Esophagus (tissue), 2 donors: ENCODE data around the gene RPL29. TPM values are rescaled to one million over a fixed set of nuclear protein-coding genes. Genes with fewer than 3 reads are reported as not detected.

ENCODE experiments used
- H3K27ac ChIP-seq, 2 donors: one replicate each; pipeline ENCODE4 v1.5.1; 2013; ENCODE audit warnings: low read depth in 2 of 2, mild to moderate bottlenecking in 2 of 2, inconsistent platforms in 1 of 2, low read length in 1 of 2, moderate library complexity in 1 of 2
- H3K27me3 ChIP-seq, 2 donors: one replicate each; pipeline ENCODE4 v1.6.1; 2013; ENCODE audit warnings: low read length in 2 of 2, control low read depth in 1 of 2, mild to moderate bottlenecking in 1 of 2; ENCODE audit not compliant: insufficient read depth in 2 of 2, control insufficient read depth in 1 of 2
- H3K36me3 ChIP-seq, 2 donors: one replicate each; pipeline ENCODE4 v1.6.1; 2013; ENCODE audit warnings: low read length in 1 of 2; ENCODE audit not compliant: control insufficient read depth in 2 of 2, insufficient read depth in 2 of 2
- H3K4me1 ChIP-seq, 2 donors: one replicate each; pipeline ENCODE4 v1.6.1; 2013; ENCODE audit warnings: low read length in 1 of 2; ENCODE audit not compliant: control insufficient read depth in 2 of 2, insufficient read depth in 2 of 2
- H3K4me3 ChIP-seq, 2 donors: one replicate each; pipeline ENCODE4 v1.5.1; 2013; ENCODE audit warnings: low read length in 2 of 2, mild to moderate bottlenecking in 2 of 2, low read depth in 1 of 2, moderate library complexity in 1 of 2
- H3K9me3 ChIP-seq, 2 donors: one replicate each; pipeline ENCODE4 v1.6.1; 2013; ENCODE audit warnings: mild to moderate bottlenecking in 2 of 2, low read depth in 1 of 2, low read length in 1 of 2, moderate library complexity in 1 of 2; ENCODE audit not compliant: control insufficient read depth in 2 of 2, insufficient read depth in 1 of 2
- WGBS, 2 donors: extraction: QIAGEN DNeasy Blood & Tissue Kit; methylation state at CpG; one replicate each; pipeline ENCODE4 v1.1.7; 2013; 5-methylcytosine and 5-hydroxymethylcytosine counted together
- polyA plus RNA-seq, 2 donors: library from polyadenylated mRNA; stranded (reverse); fragments of 200-250 nt; gene quantifications; one replicate each; pipeline ENCODE4 v1.2.3, GENCODE V29; 2013
- donor health status: healthy with polysubstance abuse.
- donor health status: Bipolar disorder and iron deficiency.

RPL29 gene
- polyA plus RNA-seq, 2 donors: 2,351 to 2,556 TPM

DNA sequence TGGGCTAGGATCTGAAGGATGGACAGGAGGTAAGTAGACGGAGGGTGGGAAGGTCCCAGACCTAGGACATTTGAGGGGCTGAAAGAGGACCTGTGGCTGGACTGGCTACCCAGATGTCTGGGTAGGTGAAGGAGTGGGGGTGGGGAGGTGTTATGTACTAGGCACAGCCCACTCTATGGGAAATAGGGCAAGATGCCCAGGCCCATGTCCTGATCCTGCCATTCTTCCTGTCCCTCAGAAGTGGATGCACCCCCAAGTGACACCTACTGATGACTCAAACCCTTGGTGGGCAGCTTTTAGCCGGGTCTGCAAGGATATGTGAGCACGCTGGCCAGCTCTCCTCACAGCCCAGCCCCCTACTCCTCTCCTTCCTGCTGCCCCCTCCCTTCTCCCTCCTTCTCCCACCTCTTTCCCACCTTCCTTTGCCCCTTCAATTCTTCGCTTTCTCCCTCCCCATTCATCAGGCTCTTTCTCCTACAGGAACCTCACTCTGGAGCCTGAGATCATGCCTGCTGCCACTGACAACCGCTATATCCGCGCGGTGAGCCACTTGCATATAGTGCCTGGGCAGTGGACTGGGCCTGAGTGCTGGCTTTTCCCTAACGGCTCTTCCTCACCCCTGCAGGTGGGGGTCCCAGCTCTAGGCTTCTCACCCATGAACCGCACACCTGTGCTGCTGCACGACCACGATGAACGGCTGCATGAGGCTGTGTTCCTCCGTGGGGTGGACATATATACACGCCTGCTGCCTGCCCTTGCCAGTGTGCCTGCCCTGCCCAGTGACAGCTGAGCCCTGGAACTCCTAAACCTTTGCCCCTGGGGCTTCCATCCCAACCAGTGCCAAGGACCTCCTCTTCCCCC lies 7.2 kb downstream of the RPL29 start:
- peaks cover 0 to 4% of the 10 kb centered on the region in 2 donors for H3K4me1 ChIP-seq
- peaks cover 0 to 12% of the 10 kb centered on the region in 2 donors for H3K36me3 ChIP-seq
- H3K27me3 ChIP-seq: no peaks in the 10 kb centered on the region
- no peak overlapping the region for H3K4me3 ChIP-seq
- H3K27ac ChIP-seq: no peak overlapping the region
- 73 to 74% methylated on average over 15 of the region's 15 CpGs for WGBS, 2 donors
- no peaks in the 10 kb centered on the region for H3K9me3 ChIP-seq

DNA sequence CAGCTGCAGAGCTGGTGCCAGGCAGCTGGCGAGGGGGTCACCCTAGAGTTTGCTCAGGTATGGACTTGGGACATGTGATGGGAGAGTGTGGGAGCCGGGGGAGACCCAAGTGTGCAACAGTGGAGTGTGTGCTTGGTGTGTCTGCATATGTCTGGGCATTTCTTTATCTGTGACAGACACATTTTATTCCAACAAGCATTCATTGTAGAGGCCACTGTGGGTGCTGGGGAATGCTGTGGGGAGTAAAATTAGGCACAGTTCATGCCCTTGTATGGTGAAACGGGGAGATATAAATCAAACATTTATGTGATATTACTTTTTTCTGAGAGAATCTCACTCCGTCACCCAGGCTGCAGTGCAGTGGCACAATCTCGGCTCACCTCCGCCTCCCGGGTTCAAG lies 8.1 kb downstream of the RPL29 start:
- H3K4me1 ChIP-seq: peaks cover 3 to 8% of the 10 kb centered on the region in 2 donors
- WGBS, 2 donors: 89 to 91% methylated on average over 7 of the region's 7 CpGs
- no peaks in the 10 kb centered on the region for H3K27me3 ChIP-seq
- no peak overlapping the region for H3K27ac ChIP-seq
- H3K4me3 ChIP-seq: no peak overlapping the region
- H3K9me3 ChIP-seq: no peaks in the 10 kb centered on the region
- peaks cover 0 to 7% of the 10 kb centered on the region in 2 donors for H3K36me3 ChIP-seq

DNA sequence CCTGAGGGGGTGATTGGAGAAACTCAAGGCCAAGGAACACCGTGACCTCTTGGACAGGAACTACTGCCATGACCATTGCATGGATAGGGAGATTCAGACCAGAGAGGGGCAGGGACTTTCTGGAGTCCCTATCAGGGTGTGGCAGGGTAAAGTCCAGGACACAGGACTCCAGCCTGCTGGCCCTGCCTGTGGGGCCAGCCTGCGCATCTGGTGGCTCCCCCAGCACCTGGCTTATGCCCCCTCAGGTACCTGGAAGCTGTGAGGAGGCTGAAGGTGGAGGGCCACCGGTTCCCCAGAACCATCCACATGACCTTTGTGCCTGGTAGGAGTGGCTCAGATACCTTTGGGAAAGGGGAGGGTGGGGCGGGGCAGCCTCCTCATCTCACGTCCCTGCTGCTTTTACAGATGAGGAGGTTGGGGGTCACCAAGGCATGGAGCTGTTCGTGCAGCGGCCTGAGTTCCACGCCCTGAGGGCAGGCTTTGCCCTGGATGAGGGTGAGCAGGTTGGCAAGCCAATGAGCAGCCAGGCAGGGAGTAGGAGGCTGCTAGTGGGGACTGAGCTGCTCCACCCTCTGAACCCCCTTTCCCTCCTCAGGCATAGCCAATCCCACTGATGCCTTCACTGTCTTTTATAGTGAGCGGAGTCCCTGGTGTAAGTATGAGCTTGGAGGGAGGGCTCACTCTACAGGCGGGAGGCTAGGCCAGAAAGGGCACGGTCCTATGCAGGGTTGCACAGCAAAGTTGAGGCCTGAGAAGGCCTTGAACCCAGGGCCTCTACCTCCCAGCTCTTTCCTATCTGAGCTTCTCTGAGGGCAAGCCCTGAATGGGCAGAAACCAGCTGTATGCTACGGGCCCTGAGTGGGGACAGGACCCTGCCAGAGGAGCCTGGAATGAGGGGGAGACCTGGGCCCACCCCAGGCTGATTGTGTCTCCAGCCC lies 9.4 kb downstream of the RPL29 start:
- H3K36me3 ChIP-seq: no peaks in the 10 kb centered on the region
- H3K4me3 ChIP-seq: no peak overlapping the region
- WGBS, 2 donors: 75 to 80% methylated on average over 12 of the region's 12 CpGs
- no peak overlapping the region for H3K27ac ChIP-seq
- H3K9me3 ChIP-seq: no peaks in the 10 kb centered on the region
- peaks cover 6 to 11% of the 10 kb centered on the region in 2 donors for H3K4me1 ChIP-seq
- no peaks in the 10 kb centered on the region for H3K27me3 ChIP-seq

DNA sequence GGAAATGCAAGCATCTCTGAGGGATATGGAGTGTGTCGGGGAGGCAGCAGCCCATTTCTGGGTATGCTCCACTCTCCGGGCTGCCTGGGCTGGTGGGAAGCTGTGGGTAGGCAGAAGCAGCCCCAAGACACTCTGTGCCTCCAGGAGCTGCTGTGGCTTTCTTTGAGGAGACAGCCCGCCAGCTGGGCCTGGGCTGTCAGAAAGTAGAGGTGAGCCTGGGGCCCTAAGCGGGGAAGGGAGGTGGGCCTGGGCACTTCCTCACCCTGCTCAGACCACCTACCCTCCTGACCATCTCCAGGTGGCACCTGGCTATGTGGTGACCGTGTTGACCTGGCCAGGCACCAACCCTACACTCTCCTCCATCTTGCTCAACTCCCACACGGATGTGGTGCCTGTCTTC lies 10.6 kb downstream of the RPL29 start:
- H3K27ac ChIP-seq: no peak overlapping the region
- WGBS, 2 donors: 83 to 89% methylated on average over 6 of the region's 6 CpGs
- peaks cover 0 to 2% of the 10 kb centered on the region in 2 donors for H3K36me3 ChIP-seq
- H3K4me3 ChIP-seq: no peak overlapping the region
- H3K27me3 ChIP-seq: no peaks in the 10 kb centered on the region
- H3K4me1 ChIP-seq: peaks cover 6 to 14% of the 10 kb centered on the region in 2 donors
- no peaks in the 10 kb centered on the region for H3K9me3 ChIP-seq

DNA sequence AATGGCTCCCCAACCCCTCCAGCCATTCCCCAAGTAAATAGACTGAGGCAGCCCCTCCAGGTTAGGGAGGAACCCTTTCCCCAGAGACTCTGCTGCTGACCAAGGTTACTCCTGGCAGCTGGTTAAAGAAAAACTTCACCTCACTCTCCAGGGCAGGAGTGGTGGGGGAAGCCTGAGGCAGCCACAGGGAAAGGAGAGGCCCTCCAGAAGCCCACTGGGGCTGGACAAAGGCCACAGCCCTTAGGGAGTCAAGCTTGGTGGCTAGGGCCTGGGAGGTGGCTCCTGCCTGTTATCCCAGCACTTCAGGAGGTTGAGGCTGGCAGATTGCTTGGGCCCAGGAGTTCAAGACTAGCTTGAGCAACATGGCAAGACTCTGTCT lies 11.4 kb downstream of the RPL29 start:
- no peaks in the 10 kb centered on the region for H3K9me3 ChIP-seq
- peaks cover 0 to 2% of the 10 kb centered on the region in 2 donors for H3K36me3 ChIP-seq
- peak overlapping the region; percentile 91 to 97 for H3K27ac ChIP-seq
- H3K4me3 ChIP-seq: no peak overlapping the region
- H3K4me1 ChIP-seq: peaks cover 6 to 14% of the 10 kb centered on the region in 2 donors
- no peaks in the 10 kb centered on the region for H3K27me3 ChIP-seq

DNA sequence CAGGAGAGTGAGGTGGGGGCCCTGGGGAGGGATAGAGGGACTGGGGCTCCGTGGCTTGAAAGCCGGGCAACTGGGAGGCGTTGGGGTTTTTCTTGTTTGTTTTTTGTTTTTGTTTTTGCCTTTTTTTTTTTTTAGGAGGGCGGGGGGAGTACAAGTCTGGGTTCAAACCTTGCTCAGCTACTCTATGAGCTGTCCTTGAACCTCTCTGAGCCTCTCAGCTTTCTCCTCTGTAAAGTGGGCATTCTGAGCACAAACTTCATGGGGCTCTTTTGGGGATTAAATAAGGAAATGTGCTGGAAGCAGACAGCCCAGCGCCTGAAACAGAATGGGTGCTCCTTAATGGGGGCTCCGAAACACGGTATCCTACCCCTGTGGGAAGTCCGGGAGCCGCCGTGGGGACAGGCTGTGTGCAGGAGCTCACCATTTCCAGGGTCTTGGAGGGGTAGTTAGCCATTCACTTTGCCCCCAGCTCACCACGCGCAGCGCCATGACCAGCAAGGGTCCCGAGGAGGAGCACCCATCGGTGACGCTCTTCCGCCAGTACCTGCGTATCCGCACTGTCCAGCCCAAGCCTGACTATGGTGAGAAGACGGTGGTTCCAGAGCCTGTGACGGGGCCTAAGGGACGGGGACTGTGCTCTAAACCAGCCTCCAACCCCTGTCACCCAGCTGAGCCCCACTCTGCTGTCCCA lies 12.0 kb downstream of the RPL29 start:
- Histone ChIP-seq H3K36me3 (peaks cover 0 to 2% of the 10 kb centered on the region in 2 donors), H3K27me3 (no peaks in the 10 kb centered on the region), H3K4me1 (peaks cover 6 to 14% of the 10 kb centered on the region in 2 donors), H3K27ac (peak overlapping the region; percentile 91 to 97), H3K9me3 (no peaks in the 10 kb centered on the region), H3K4me3 (peak overlapping the region; percentile 52 to 55)
- 70 to 72% methylated on average over 22 of the region's 22 CpGs for WGBS, 2 donors

DNA sequence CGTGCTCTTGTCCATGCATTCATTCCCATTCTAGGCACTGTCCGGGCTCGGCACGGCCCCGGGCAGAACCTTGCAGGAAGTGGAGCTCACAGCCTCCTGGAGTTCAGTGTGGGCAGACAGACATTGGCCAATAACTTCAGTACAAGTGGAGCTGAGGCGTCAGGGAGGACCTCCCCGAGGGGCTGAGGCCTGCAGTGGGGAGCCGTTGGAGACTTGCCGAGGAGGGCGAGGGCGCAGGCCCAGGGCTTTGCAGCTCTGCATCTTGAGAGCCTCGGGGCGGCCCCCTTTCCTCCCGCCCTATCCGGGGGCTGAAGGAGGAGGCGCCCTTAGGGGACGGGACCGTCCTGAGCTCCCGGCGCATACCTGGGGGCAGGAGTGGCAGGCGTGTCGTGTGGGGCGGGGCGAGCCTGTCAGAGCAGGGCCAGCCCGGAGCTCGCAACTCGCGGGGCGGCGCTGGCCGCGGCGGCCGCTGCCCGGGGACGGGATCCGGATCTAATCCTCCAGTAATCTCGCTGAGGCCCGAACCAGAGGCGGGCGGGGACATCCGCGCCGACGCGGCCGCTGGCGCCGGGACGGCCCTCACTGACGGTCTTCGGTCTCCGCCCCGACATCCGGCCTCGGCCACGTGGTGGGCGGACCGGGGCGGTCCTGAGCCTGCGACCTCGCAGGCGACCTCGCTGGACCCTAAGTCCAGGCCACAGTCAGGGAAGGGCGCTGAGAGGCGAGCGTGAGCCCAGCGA lies 12.7 kb downstream of the RPL29 start, which contains the start of gene ACY1:
ACY1 (plus strand) TSS at position 698 of the 740 bp plus-strand sequence. CDS start 530 bp downstream, outside the sequence.
- H3K9me3 ChIP-seq: no peaks in the 10 kb centered on the region
- peaks cover 0 to 2% of the 10 kb centered on the region in 2 donors for H3K36me3 ChIP-seq
- H3K4me1 ChIP-seq: peaks cover 6 to 16% of the 10 kb centered on the region in 2 donors
- H3K27ac ChIP-seq: peak within 1 kb of the TSS; percentile 91 to 97
- no peaks in the 10 kb centered on the region for H3K27me3 ChIP-seq
- H3K4me3 ChIP-seq: peak within 1 kb of the TSS; percentile 52 to 55
- WGBS, 2 donors: 0% methylated on average over 51 to 68 of the region's 68 CpGs

DNA sequence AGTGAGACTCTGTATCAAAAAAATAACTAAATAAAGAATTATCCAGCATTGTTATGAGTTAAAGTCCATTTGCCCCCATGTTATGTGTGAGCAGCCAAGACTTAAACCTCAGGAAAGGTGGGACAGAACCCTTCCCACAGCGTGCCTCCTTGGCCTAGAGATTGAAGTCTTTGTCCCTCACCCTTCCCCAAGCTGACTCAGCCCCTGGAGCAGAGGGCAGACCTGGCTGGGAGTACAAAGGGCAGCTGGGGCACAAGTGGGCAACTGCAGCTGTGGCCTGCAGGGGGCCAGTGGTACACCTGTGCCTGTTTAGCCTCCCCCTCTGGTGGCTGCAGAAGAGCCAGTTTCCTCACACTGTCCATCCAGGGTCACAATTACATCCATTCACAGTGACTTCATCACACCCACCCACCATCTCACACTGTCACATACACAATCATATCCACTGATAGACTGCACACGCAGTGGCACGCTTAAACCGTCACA lies 13.3 kb downstream of the RPL29 start:
- peak overlapping the region; percentile 52 to 55 for H3K4me3 ChIP-seq
- peak overlapping the region; percentile 91 to 97 for H3K27ac ChIP-seq
- WGBS, 2 donors: 8 to 10% methylated on average over 4 of the region's 4 CpGs

More for the DNA sequence above, 13.3 kb downstream of the RPL29 start:
- no peaks in the 10 kb centered on the region for H3K27me3 ChIP-seq
- H3K36me3 ChIP-seq: peaks cover 0 to 2% of the 10 kb centered on the region in 2 donors
- peaks cover 6 to 19% of the 10 kb centered on the region in 2 donors for H3K4me1 ChIP-seq
- no peaks in the 10 kb centered on the region for H3K9me3 ChIP-seq
